Measurements from ENCODE around the gene GCDH. TPM values are rescaled to one million over a fixed set of nuclear protein-coding genes. Genes with fewer than 3 reads are reported as not detected.

Gene GCDH
- total and polyA plus RNA-seq, 2 of the 8 experiments (the other 6 are each of a cell fraction or from before 2014, with no cell fraction given) = 67.3 to 89.4 TPM

DNA sequence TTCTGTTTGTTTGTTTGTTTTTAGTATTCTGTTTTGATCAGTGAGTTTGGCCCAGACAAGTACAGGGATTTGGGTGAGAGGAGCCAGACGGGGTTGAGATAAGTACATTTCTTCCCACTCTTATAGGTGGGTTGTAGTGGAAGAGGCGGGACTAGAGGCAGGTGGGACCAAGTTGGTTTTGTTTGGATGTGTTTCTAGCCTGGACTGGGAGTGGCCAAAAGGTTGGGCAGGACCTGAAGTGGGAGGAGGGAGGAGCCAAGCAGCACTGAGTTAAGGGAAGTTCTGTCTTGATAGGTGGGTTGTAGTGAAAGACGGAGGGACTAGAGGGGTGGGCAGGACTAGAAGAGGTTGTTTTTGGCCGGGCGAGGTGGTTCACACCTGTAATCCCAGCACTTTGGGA, 18.7 kb upstream of the GCDH start:
- DNase-seq (ENCODE audit: low read depth in 1 of 2, low spot score in 2 of 2) (no peak), FAIRE-seq (no peak)
- H2BK5ac ChIP-seq (ENCODE audit: low read depth, low read length) = no peak overlapping the region
- H3K56ac ChIP-seq (replicated peaks; ENCODE audit: insufficient read length, low read depth, low read length) = no peak overlapping the region
- no peak overlapping the region for H4K91ac ChIP-seq (replicated peaks; ENCODE audit: insufficient read length, low read length)
- no peak overlapping the region for H4K8ac ChIP-seq (ENCODE audit: extremely low read depth, insufficient read depth, low read length)
- H3K4me1 ChIP-seq (replicated peaks in 1 of 4; ENCODE audit: control insufficient read depth in 3 of 4, insufficient read depth in 4 of 4, low read length in 3 of 4) = peaks cover 0 to 1% (median under 1%) of the 10 kb centered on the region in 4 experiments; a peak in 3 of 7 replicates
- H3K27me3 ChIP-seq (replicated peaks in 1 of 4; ENCODE audit: control insufficient read depth in 3 of 4, extremely low read depth in 1 of 4, insufficient read depth in 3 of 4, low read length in 3 of 4) = no peaks in the 10 kb centered on the region
- H2AK5ac ChIP-seq (ENCODE audit: low read depth, low read length) = no peak overlapping the region
- H3K18ac ChIP-seq (ENCODE audit: extremely low read depth, low read length) = no peak overlapping the region
- peaks cover 0 to 27% (median 13%) of the 10 kb centered on the region in 4 experiments for H3K36me3 ChIP-seq (ENCODE audit: control insufficient read depth in 2 of 4, insufficient read depth in 4 of 4, low read length in 3 of 4)
- ChIA-PET CTCF (ENCODE audit: partially characterized antibody) (interaction anchor here (0.6 to 1.3 kb wide), 4 partner anchors 24 to 217 kb away, joined by 3 read pairs; partner anchors contain the start of gene FARSA), POLR2A (ENCODE audit: partially characterized antibody) (interaction anchor here (0.7 to 2.4 kb wide), 7 partner anchors 8 to 292 kb away, joined by 3 to 16 read pairs (median 4); partner anchors contain the start of genes DNASE2 and GCDH)
- no peak overlapping the region for H2BK12ac ChIP-seq (ENCODE audit: low read depth, low read length)
- peaks cover 0 to 2% of the 10 kb centered on the region in 2 experiments for H4K20me1 ChIP-seq (replicated peaks in 1 of 2; ENCODE audit: control insufficient read depth in 1 of 2, insufficient read depth in 2 of 2, low read length in 2 of 2)
- H3K4me2 ChIP-seq (ENCODE audit: insufficient read depth in 1 of 2, low read depth in 2 of 2, low read length in 2 of 2) = no peak overlapping the region
- H3K27ac ChIP-seq (ENCODE audit: low read depth, low read length) = no peak overlapping the region
- no peak overlapping the region for H3K23ac ChIP-seq (ENCODE audit: insufficient read length)
- no peak overlapping the region for H2BK120ac ChIP-seq (replicated peaks; ENCODE audit: low read depth, low read length)
- no peak overlapping the region for H2BK20ac ChIP-seq (ENCODE audit: low read length)
- no peak overlapping the region for H2BK15ac ChIP-seq (ENCODE audit: low read length)
- WGBS, 2 experiments (ENCODE audit: extremely low coverage in 1 of 2, insufficient coverage in 1 of 2, insufficient read length in 1 of 2, insufficient replicate concordance in 2 of 2, low coverage in 1 of 2, low lambda C conversion rate in 2 of 2, missing lambda C conversion rate in 1 of 2) = 90% methylated on average over 5 of the region's 5 CpGs; no CpG with 5 or more reads in 1 of the 2 experiments
- peaks cover 0 to 5% of the 10 kb centered on the region in 2 experiments; a peak in 1 of 4 replicates for H3K9me3 ChIP-seq (ENCODE audit: insufficient read depth in 2 of 2, low read depth in 1 of 2, low read length in 1 of 2)
- H3K14ac ChIP-seq (ENCODE audit: insufficient read length) = no peak overlapping the region
- peaks cover 5% of the 10 kb centered on the region; the same call in 1 of the 2 replicates for H3K23me2 ChIP-seq (ENCODE audit: low read depth, low read length)
- H3K9ac ChIP-seq (replicated peaks in 1 of 4; ENCODE audit: extremely low read depth in 1 of 4, low read depth in 3 of 4, low read length in 3 of 4) = no peak overlapping the region
- no peak overlapping the region for H4K5ac ChIP-seq (ENCODE audit: insufficient read length, low read depth, low read length)
- no peak overlapping the region for H2AFZ ChIP-seq (ENCODE audit: low read length)
- no peak overlapping the region for H3K4me3 ChIP-seq (ENCODE audit: extremely low read depth in 1 of 4, insufficient read depth in 2 of 4, low read depth in 3 of 4, low read length in 4 of 4)
- H3K4ac ChIP-seq (replicated peaks; ENCODE audit: insufficient read length, low read depth, low read length) = no peak overlapping the region
- H3K79me1 ChIP-seq (ENCODE audit: low read depth, low read length) = no peaks in the 10 kb centered on the region
- H3K79me2 ChIP-seq (ENCODE audit: control insufficient read depth in 1 of 2, insufficient read depth in 2 of 2, low read length in 2 of 2) = no peaks in the 10 kb centered on the region
- no peak for TF ChIP-seq SP4 (IDR thresholded peaks at IDR 0.05; ENCODE audit: low read length)
- TF ChIP-seq, protein P1, sequence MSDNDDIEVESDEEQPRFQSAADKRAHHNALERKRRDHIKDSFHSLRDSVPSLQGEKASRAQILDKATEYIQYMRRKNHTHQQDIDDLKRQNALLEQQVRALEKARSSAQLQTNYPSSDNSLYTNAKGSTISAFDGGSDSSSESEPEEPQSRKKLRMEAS (IDR thresholded peaks at IDR 0.05) = no peak
